Activated CD8-positive, alpha-beta memory T cell treated with anti-CD3 and anti-CD28 coated beads, Interleukin-2, amount 10 ng/mL, durations not matched to agents 7 days and 5 days (primary cell): ENCODE results near the gene B3GNT3. TPM values are rescaled to one million over a fixed set of nuclear protein-coding genes. Genes with fewer than 3 reads are reported as not detected.
"Not testable (repeated sequence)": the region's sequence is repeated elsewhere in the genome, so short reads cannot be mapped to it uniquely, and the experiment has no call there.

Source experiments
- ATAC-seq: fragments of 150-1000 bp; cut with Tn5 transposase; one replicate; pipeline ENCODE4 v1.10.0; 2021; ENCODE audit warnings: moderate library complexity
- CTCF ChIA-PET: fragments of 350-600 bp; sonication (Branson Sonifier 250); formaldehyde crosslinking; loops from one replicate; lab custom pipeline; 2021; ENCODE audit warnings: antibody characterized with exemption; lab: Charles Lee
- DNase-seq: peaks from one replicate; pipeline ENCODE4 v3.0.0-alpha.2; 2020
- H3K27ac Mint-ChIP-seq: one replicate; pipeline ENCODE4 v1.8.0; 2021; ENCODE audit warnings: mild to moderate bottlenecking, mixed read lengths
- H3K27me3 Mint-ChIP-seq: one replicate; pipeline ENCODE4 v1.8.0; 2021; ENCODE audit warnings: mixed read lengths
- H3K36me3 Mint-ChIP-seq: one replicate; pipeline ENCODE4 v1.8.0; 2021; ENCODE audit warnings: mild to moderate bottlenecking, mixed read lengths
- H3K4me1 Mint-ChIP-seq: one replicate; pipeline ENCODE4 v1.8.0; 2021; ENCODE audit warnings: mixed read lengths
- H3K4me3 Mint-ChIP-seq: one replicate; pipeline ENCODE4 v1.8.0; 2021; ENCODE audit warnings: mild to moderate bottlenecking, moderate library complexity, mixed read lengths
- H3K9me3 Mint-ChIP-seq: one replicate; pipeline ENCODE4 v1.8.0; 2022; ENCODE audit warnings: low read depth, mixed read lengths
- total RNA-seq, 2 experiments: library from RNA; stranded (reverse); gene quantifications; one replicate each; pipeline ENCODE4 v1.2.3, GENCODE V29; 2021

Gene B3GNT3
- total RNA-seq, 2 experiments from 2014 or later = not detected

DNA sequence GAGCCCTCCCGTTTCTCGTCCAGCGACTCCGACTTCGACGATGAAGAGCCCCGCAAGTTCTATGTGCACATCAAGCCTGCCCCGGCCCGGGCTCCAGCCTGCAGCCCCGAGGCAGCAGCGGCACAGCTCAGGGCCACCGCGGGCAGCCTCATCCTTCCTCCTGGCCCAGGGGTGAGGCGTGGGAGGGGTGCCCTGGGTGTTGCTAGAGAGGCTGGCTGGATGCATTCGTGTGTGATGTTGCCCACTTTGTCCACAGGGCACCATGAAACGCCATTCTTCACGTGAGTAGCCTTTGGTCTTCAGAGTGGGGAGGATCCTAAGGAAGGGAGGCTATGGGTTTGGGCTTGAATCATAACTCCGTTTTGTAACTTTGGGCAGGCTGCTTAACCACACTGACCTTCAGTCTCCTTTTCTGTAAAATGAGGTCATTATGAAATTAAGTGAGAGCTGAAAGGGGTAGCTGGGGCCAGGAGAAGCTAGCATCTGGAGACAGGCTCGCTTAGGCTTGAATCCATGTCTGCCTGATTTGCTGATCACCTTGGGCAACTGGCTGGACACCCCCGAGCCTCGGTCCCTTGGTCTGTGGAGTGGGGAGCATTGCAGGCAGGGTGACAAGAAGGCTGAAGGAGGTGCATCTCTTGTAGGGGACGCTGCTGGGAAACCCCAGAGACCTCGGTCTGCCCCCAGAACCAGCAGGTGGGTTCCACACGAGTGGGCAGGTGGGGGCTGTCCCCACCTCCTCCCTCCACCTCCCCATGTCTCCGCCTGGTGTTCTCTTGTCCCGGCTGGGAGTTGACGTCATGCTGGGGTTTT lies 18.7 kb upstream of the B3GNT3 start:
- peak; percentile 59 for DNase-seq
- no peaks in the 10 kb centered on the region for H3K9me3 Mint-ChIP-seq
- CTCF ChIA-PET = interaction anchor here (1.3 to 5.4 kb wide), 4 partner anchors 9 to 83 kb away, joined by 3 to 35 read pairs (median 4); partner anchors contain the start of gene RPL18A
- no peaks in the 10 kb centered on the region for H3K27me3 Mint-ChIP-seq
- H3K4me3 Mint-ChIP-seq = no peak overlapping the region
- ATAC-seq = peak; percentile 31
- H3K27ac Mint-ChIP-seq = peak overlapping the region; percentile 73
- peaks cover 20% of the 10 kb centered on the region for H3K4me1 Mint-ChIP-seq
- peaks cover 28% of the 10 kb centered on the region for H3K36me3 Mint-ChIP-seq

DNA sequence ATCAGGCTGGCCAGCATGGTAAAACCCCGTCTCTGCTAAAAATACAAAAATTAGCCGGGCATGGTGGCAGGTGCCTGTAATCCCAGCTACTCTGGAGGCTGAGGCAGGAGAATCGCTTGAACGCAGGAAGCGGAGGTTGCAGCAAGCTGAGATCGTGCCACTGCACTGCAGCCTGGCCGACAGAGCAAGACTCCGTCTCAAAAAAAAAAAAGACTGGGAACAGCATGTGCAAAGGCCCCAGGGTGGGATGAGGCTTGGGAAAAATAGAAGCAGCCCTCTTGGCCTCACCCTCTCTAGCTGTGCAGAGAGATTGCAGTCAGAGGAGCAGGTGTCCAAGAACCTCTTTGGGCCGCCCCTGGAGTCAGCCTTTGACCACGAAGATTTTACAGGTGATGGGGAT lies 17.1 kb upstream of the B3GNT3 start:
- peak; percentile 2 for ATAC-seq
- peaks cover 26% of the 10 kb centered on the region for H3K36me3 Mint-ChIP-seq
- H3K4me3 Mint-ChIP-seq, H3K9me3 Mint-ChIP-seq, H3K27ac Mint-ChIP-seq, DNase-seq, H3K27me3 Mint-ChIP-seq: not testable (repeated sequence)
- CTCF ChIA-PET = interaction anchor here (0.7 to 5.4 kb wide), 5 partner anchors 52 to 538 kb away, joined by 3 to 35 read pairs (median 4); no protein-coding TSS in a partner anchor
- H3K4me1 Mint-ChIP-seq = peaks cover 20% of the 10 kb centered on the region

DNA sequence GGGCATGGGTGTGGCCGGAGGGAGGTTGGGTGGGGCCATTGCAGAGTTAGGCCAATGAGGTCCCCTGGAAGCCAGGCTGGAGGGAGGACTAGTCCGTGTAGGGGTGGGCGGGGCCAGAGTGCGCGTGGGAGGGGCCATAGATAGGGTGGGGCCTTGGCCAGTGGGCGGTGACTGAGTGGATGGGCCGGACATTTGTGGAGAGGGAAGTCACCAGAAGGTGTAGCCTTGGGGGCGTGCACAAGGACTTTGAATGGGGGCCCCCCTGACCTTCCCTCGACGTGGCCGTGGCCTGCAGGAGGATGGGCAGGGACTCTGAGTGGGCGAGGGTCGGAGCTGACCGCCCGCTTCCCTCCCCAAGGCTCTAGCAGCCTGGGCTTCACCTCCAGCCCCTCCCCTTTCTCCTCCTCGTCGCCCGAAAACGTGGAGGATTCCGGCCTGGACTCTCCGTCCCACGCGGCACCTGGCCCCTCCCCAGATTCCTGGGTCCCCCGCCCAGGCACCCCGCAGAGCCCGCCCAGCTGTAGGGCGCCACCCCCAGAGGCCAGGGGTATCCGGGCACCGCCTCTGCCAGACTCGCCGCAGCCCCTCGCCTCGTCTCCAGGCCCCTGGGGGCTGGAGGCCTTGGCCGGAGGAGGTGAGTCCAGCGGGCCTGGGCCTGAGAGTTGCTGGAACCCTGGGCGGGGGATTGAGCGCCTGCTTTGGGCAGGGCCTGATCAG lies 16.5 kb upstream of the B3GNT3 start:
- Mint-ChIP-seq H3K27me3 (no peaks in the 10 kb centered on the region), H3K4me1 (peaks cover 20% of the 10 kb centered on the region), H3K27ac (no peak overlapping the region), H3K4me3 (no peak overlapping the region), H3K9me3 (no peaks in the 10 kb centered on the region), H3K36me3 (peaks cover 21% of the 10 kb centered on the region)
- DNase-seq (peak; percentile 69), ATAC-seq (peak; percentile 64)
- CTCF ChIA-PET = interaction anchor here (0.9 to 1.2 kb wide), 2 partner anchors 52 to 81 kb away, joined by 3 to 4 read pairs; no protein-coding TSS in a partner anchor

GRCh38 chr19:17778968-17779929 lies 15.7 kb upstream of the B3GNT3 start:
- H3K27ac Mint-ChIP-seq = peak overlapping the region; percentile 24
- H3K36me3 Mint-ChIP-seq = peaks cover 20% of the 10 kb centered on the region
- DNase-seq (no peak), ATAC-seq (no peak)
- CTCF ChIA-PET = interaction anchor here (0.6 kb wide), 1 partner anchor 172 kb away, joined by 3 read pairs; no protein-coding TSS in a partner anchor
- no peak overlapping the region for H3K4me3 Mint-ChIP-seq
- no peaks in the 10 kb centered on the region for H3K27me3 Mint-ChIP-seq
- peaks cover 20% of the 10 kb centered on the region for H3K4me1 Mint-ChIP-seq
- no peaks in the 10 kb centered on the region for H3K9me3 Mint-ChIP-seq

GRCh38 chr19:17780781-17781180 lies 14.2 kb upstream of the B3GNT3 start:
- Mint-ChIP-seq H3K27me3 (no peaks in the 10 kb centered on the region), H3K36me3 (peaks cover 22% of the 10 kb centered on the region), H3K4me1 (peaks cover 15% of the 10 kb centered on the region), H3K9me3 (no peaks in the 10 kb centered on the region), H3K4me3 (no peak overlapping the region), H3K27ac (no peak overlapping the region)
- ATAC-seq (no peak), DNase-seq (no peak)
- CTCF ChIA-PET = no interaction called here

- not testable (repeated sequence) for DNase-seq, ATAC-seq, H3K4me3 Mint-ChIP-seq, H3K27ac Mint-ChIP-seq, H3K27me3 Mint-ChIP-seq, H3K4me1 Mint-ChIP-seq, H3K9me3 Mint-ChIP-seq
- peaks cover 25% of the 10 kb centered on the region for H3K36me3 Mint-ChIP-seq
- CTCF ChIA-PET = interaction anchor here (0.8 to 5.9 kb wide), 11 partner anchors 9 to 91 kb away, joined by 3 to 34 read pairs (median 6); partner anchors contain the start of genes FCHO1, MAP1S and RPL18A
These were observed 11.2 kb upstream of the B3GNT3 start for GRCh38 chr19:17783721-17784120.

DNA sequence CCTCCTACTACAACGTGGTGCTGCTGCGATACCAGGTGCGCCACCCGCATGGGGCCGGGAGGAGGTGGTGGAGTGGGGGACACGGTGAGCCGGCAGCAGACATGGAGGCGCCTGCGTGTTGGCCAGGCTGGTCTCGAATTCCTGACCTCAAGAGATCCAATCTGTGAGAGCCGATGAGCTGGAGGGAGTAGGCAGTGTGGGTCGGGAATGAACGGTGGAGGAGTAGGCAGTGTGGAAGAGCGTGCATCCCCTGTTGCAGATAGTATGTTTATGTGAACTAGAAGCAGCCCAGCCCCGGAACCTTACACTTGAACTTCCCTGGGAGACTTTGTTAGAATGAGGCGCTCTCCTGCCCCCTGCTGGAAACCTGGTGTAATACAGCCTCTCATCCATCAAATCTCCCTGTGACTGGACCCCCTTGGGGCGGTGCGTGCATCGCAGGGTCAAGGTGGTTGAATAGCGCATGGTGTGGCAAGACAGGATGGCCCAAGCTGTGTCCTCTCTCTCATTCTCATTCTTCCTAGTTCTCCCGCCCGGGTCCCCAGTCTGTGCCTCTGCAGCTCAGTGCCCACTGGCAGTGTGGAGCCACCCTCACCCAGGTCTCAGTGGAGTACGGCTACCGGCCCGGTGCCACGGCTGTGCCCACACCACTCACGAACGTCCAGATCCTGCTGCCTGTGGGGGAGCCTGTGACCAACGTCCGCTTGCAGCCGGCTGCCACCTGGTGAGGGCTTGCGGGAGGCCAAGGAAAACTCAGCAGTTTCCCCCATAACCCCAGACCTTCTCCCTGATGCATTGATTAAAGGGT lies 10.5 kb upstream of the B3GNT3 start:
- no peak overlapping the region for H3K27ac Mint-ChIP-seq
- DNase-seq = peak; percentile 82

DNA sequence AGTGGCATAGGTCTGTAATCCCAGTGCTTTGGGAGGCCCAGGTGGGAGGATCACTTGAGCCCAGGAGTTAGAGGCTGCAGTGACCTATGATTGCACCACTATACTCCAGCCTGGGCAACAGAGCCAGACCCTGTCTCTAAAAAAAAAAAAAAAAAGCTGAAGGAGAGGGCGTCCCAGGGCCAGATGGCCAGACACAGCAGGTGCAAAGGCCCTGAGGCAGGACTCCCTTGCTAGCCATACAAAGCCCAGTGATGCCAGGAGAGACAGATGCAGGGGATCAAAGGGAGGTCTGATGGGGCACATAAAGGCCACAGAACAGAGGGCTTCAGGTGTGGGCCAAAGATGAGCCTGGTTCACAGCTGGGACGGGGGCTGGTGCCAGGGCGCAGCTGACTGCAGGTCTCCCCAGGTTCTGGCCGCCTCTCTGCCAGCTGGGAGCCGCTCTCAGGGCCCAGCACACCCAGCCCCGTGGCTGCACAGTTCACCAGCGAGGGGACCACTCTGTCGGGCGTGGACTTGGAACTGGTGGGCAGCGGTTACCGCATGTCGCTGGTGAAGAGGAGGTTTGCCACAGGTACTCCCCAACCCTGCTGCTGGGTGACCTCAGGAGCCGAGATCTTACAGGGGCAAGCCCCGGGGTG lies 7.5 kb upstream of the B3GNT3 start:
- H3K36me3 Mint-ChIP-seq = peaks cover 25% of the 10 kb centered on the region
- no peaks in the 10 kb centered on the region for H3K27me3 Mint-ChIP-seq
- CTCF ChIA-PET = interaction anchor here (0.7 to 5.9 kb wide), 2 partner anchors 82 to 181 kb away, joined by 4 to 34 read pairs; no protein-coding TSS in a partner anchor
- peaks cover 17% of the 10 kb centered on the region for H3K4me1 Mint-ChIP-seq
- H3K9me3 Mint-ChIP-seq = no peaks in the 10 kb centered on the region
- no peak for DNase-seq
- H3K27ac Mint-ChIP-seq = no peak overlapping the region
- ATAC-seq = no peak
- H3K4me3 Mint-ChIP-seq = no peak overlapping the region

More for the DNA sequence above, 10.5 kb upstream of the B3GNT3 start:
- H3K27me3 Mint-ChIP-seq = no peaks in the 10 kb centered on the region
- H3K36me3 Mint-ChIP-seq = peaks cover 27% of the 10 kb centered on the region
- no peak overlapping the region for H3K4me3 Mint-ChIP-seq
- peak; percentile 66 for ATAC-seq
- CTCF ChIA-PET = interaction anchor here (0.6 to 5.9 kb wide), 17 partner anchors 10 to 147 kb away, joined by 3 to 34 read pairs (median 4); partner anchors contain the start of genes FCHO1, MAP1S and RPL18A
- peaks cover 3% of the 10 kb centered on the region for H3K4me1 Mint-ChIP-seq
- H3K9me3 Mint-ChIP-seq = no peaks in the 10 kb centered on the region

DNA sequence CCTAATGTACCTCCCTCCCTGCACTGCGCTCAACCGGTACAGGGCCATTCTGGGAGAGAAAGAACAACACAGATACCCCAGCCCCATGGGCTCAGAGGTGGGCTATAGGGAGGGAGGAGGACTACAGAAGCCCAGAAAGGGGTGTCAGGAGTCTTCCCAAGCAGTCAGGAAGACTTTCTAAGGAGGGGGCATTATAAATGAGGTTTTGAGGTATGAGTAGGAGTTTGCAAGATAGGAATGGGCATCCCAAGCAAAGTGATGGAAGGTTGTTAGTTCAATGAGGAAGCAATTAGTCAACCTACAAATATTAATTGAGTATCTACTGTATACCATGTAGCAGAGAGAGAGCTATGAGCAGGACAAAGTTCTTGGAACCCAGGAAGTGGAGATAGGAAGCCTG lies 6.3 kb upstream of the B3GNT3 start:
- no peaks in the 10 kb centered on the region for H3K9me3 Mint-ChIP-seq
- peaks cover 22% of the 10 kb centered on the region for H3K36me3 Mint-ChIP-seq
- peaks cover 1% of the 10 kb centered on the region for H3K27me3 Mint-ChIP-seq
- CTCF ChIA-PET = interaction anchor here (1.3 kb wide), 1 partner anchor 144 kb away, joined by 3 read pairs; the partner anchor contains the start of gene CCDC124
- DNase-seq (no peak), ATAC-seq (no peak)
- no peak overlapping the region for H3K4me3 Mint-ChIP-seq
- H3K4me1 Mint-ChIP-seq = peaks cover 19% of the 10 kb centered on the region
- no peak overlapping the region for H3K27ac Mint-ChIP-seq

- Mint-ChIP-seq H3K4me3 (no peak overlapping the region), H3K9me3 (no peaks in the 10 kb centered on the region), H3K36me3 (peaks cover 15% of the 10 kb centered on the region), H3K4me1 (peaks cover 24% of the 10 kb centered on the region), H3K27me3 (peaks cover 16% of the 10 kb centered on the region), H3K27ac (no peak overlapping the region)
- DNase-seq (no peak), ATAC-seq (no peak)
- CTCF ChIA-PET = interaction anchor here (0.6 to 2.2 kb wide), 2 partner anchors 65 to 954 kb away, joined by 3 to 10 read pairs; no protein-coding TSS in a partner anchor
These were observed 4.7 kb upstream of the B3GNT3 start for GRCh38 chr19:17790059-17790780.

- no peak overlapping the region for H3K27ac Mint-ChIP-seq
- H3K4me3 Mint-ChIP-seq = no peak overlapping the region
- ATAC-seq (no peak), DNase-seq (no peak)
- peaks cover under 1% of the 10 kb centered on the region for H3K36me3 Mint-ChIP-seq
- peaks cover 26% of the 10 kb centered on the region for H3K27me3 Mint-ChIP-seq
- no peaks in the 10 kb centered on the region for H3K9me3 Mint-ChIP-seq
- CTCF ChIA-PET = no interaction called here
- peaks cover 39% of the 10 kb centered on the region for H3K4me1 Mint-ChIP-seq
These were observed 567 bp upstream of the B3GNT3 start for GRCh38 chr19:17794412-17794730.
